DOHH2 (cell line): Measurements from ENCODE around the gene KRTAP12-4.

Source experiments
- H3F3A ChIP-seq: fragments of 200-600 bp; sonication (generic), shearing (Covaris generic); 2 replicates; pipeline ENCODE4 v1.6.0; 2016; ENCODE audit warnings: antibody characterized with exemption, mild to moderate bottlenecking; ENCODE audit not compliant: control insufficient read depth, insufficient read depth
- H3K27ac ChIP-seq: fragments of 200-600 bp; sonication (generic); 2 replicates; pipeline ENCODE4 v1.5.1; 2014; ENCODE audit warnings: low read depth, mild to moderate bottlenecking, low read length, moderate library complexity
- H3K27me3 ChIP-seq: fragments of 200-600 bp; sonication (generic); 2 replicates; pipeline ENCODE4 v1.6.1; 2014; ENCODE audit warnings: mild to moderate bottlenecking, low read length, mixed read lengths; ENCODE audit not compliant: control insufficient read depth
- H3K36me3 ChIP-seq: fragments of 200-600 bp; sonication (generic); 2 replicates; pipeline ENCODE4 v1.6.1; 2014; ENCODE audit warnings: mild to moderate bottlenecking, low read length, moderate library complexity, mixed read lengths; ENCODE audit not compliant: control insufficient read depth
- H3K4me1 ChIP-seq: fragments of 200-600 bp; sonication (generic); 2 replicates; pipeline ENCODE4 v1.6.1; 2014; ENCODE audit warnings: mild to moderate bottlenecking, low read length, mixed read lengths; ENCODE audit not compliant: control insufficient read depth
- H3K4me2 ChIP-seq: fragments of 200-600 bp; sonication (generic); 2 replicates; pipeline ENCODE4 v1.6.0; 2014; ENCODE audit warnings: mild to moderate bottlenecking, low read length, moderate library complexity
- H3K4me3 ChIP-seq: fragments of 200-600 bp; sonication (generic); 2 replicates; pipeline ENCODE4 v1.5.1; 2014; ENCODE audit warnings: mild to moderate bottlenecking, low read length, mixed read lengths
- H3K79me2 ChIP-seq: fragments of 200-600 bp; sonication (generic); 2 replicates; pipeline ENCODE4 v1.6.1; 2014; ENCODE audit warnings: mild to moderate bottlenecking, low read length, mixed read lengths; ENCODE audit not compliant: control insufficient read depth
- H3K9me2 ChIP-seq: fragments of 200-600 bp; sonication (generic); replicated peaks from 2 replicates; pipeline ENCODE4 v1.6.1; 2014; ENCODE audit warnings: mild to moderate bottlenecking, low read length, mixed read lengths; ENCODE audit not compliant: control insufficient read depth
- H3K9me3 ChIP-seq: fragments of 200-600 bp; sonication (generic); 2 replicates; pipeline ENCODE4 v1.6.1; 2014; ENCODE audit warnings: antibody characterized with exemption, low read length, mixed read lengths; ENCODE audit not compliant: control insufficient read depth, insufficient read depth
- H4K20me1 ChIP-seq: fragments of 200-600 bp; sonication (generic); 2 replicates; pipeline ENCODE4 v1.6.0; 2014; ENCODE audit warnings: low read depth, mild to moderate bottlenecking, antibody characterized with exemption, low read length, moderate library complexity; ENCODE audit not compliant: control insufficient read depth, insufficient read depth
- CTCF ChIP-seq: fragments of 200-600 bp; sonication (generic); IDR thresholded peaks from one replicate; pipeline ENCODE4 v1.5.1; 2014; ENCODE audit warnings: antibody characterized with exemption, mild to moderate bottlenecking, low read depth, low read length; ENCODE audit not compliant: poor library complexity, severe bottlenecking
- EZH2phosphoT487 ChIP-seq: fragments of 200-600 bp; sonication (generic); IDR thresholded peaks from 2 replicates; pipeline ENCODE4 v1.6.1; 2017; ENCODE audit warnings: borderline replicate concordance, mild to moderate bottlenecking, antibody characterized with exemption, low read length, moderate library complexity, mixed read lengths

The KRTAP12-4 gene

GRCh38 chr21:44671911-44672310 lies 17.5 kb upstream of the KRTAP12-4 start:
- no peak overlapping the region for H3K4me3 ChIP-seq
- H3K9me3 ChIP-seq = peaks cover 2% of the 10 kb centered on the region; the same call in 1 of the 2 replicates
- no peak overlapping the region for H3K4me2 ChIP-seq
- no peaks in the 10 kb centered on the region for H3K9me2 ChIP-seq
- no peaks in the 10 kb centered on the region for H3K4me1 ChIP-seq
- no peaks in the 10 kb centered on the region for H3F3A ChIP-seq
- TF ChIP-seq EZH2phosphoT487 (no peak), CTCF (no peak)
- H3K36me3 ChIP-seq = no peaks in the 10 kb centered on the region
- no peaks in the 10 kb centered on the region for H3K27me3 ChIP-seq
- H3K79me2 ChIP-seq = no peaks in the 10 kb centered on the region
- no peaks in the 10 kb centered on the region for H4K20me1 ChIP-seq
- H3K27ac ChIP-seq = no peak overlapping the region

GRCh38 chr21:44670642-44671432 lies 16.4 kb upstream of the KRTAP12-4 start:
- no peak for TF ChIP-seq CTCF
- no peak for TF ChIP-seq EZH2phosphoT487
- Histone ChIP-seq H3F3A (no peaks in the 10 kb centered on the region), H4K20me1 (no peaks in the 10 kb centered on the region), H3K36me3 (no peaks in the 10 kb centered on the region), H3K4me3 (no peak overlapping the region), H3K27me3 (no peaks in the 10 kb centered on the region), H3K4me2 (no peak overlapping the region), H3K9me3 (peaks cover 2% of the 10 kb centered on the region; the same call in 1 of the 2 replicates), H3K27ac (no peak overlapping the region), H3K79me2 (no peaks in the 10 kb centered on the region), H3K9me2 (no peaks in the 10 kb centered on the region), H3K4me1 (no peaks in the 10 kb centered on the region)

GRCh38 chr21:44667612-44668011 lies 13.2 kb upstream of the KRTAP12-4 start:
- Histone ChIP-seq H3K9me2 (no peaks in the 10 kb centered on the region), H3K27me3 (no peaks in the 10 kb centered on the region), H3K27ac (no peak overlapping the region), H3K79me2 (no peaks in the 10 kb centered on the region), H3K36me3 (no peaks in the 10 kb centered on the region), H3F3A (no peaks in the 10 kb centered on the region), H3K9me3 (peaks cover 2% of the 10 kb centered on the region; the same call in 1 of the 2 replicates), H3K4me1 (no peaks in the 10 kb centered on the region), H3K4me2 (no peak overlapping the region), H4K20me1 (no peaks in the 10 kb centered on the region), H3K4me3 (no peak overlapping the region)
- TF ChIP-seq CTCF (no peak), EZH2phosphoT487 (no peak)
